Stimulated activated CD8-positive, alpha-beta memory T cell treated with anti-CD3 and anti-CD28 coated beads, Interleukin-15, amount 100 ng/mL, for 1 hour (primary cell): ENCODE results near the gene OSBPL6.
"Not testable (repeated sequence)": the region's sequence is repeated elsewhere in the genome, so short reads cannot be mapped to it uniquely, and the experiment has no call there.

Experiments
- DNase-seq: peaks from one replicate; pipeline ENCODE4 v3.0.0-alpha.2; 2020; ENCODE audit warnings: low read depth

Gene OSBPL6

DNA sequence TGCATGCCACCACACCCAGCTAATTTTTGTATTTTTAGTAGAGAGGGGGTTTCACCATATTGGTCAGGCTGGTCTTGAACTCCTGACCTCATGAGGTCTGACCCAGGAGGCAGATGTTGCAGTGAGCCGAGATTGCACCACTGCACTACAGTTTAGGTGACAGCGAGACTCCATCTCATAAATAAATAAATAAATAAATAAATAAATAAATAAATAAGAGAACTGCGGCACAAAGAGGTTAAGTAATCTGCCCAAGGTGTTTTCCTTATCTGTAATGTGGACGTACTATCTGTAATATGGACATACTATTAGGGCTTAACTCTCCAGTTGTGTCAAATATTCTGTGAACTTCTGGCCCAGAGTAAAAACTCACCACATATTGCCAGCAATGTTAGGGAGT is 4.1 kb downstream of the OSBPL6 start:
- DNase-seq: not testable (repeated sequence)

- no peak for DNase-seq
Observed at GRCh38 chr2:178199334-178199733, 5.0 kb downstream of the OSBPL6 start.

- no peak for DNase-seq
Observed at GRCh38 chr2:178200331-178200730, 6.0 kb downstream of the OSBPL6 start.

GRCh38 chr2:178202927-178203326 is 8.6 kb downstream of the OSBPL6 start:
- DNase-seq: no peak

GRCh38 chr2:178204977-178205376 is 10.7 kb downstream of the OSBPL6 start:
- DNase-seq: no peak

DNA sequence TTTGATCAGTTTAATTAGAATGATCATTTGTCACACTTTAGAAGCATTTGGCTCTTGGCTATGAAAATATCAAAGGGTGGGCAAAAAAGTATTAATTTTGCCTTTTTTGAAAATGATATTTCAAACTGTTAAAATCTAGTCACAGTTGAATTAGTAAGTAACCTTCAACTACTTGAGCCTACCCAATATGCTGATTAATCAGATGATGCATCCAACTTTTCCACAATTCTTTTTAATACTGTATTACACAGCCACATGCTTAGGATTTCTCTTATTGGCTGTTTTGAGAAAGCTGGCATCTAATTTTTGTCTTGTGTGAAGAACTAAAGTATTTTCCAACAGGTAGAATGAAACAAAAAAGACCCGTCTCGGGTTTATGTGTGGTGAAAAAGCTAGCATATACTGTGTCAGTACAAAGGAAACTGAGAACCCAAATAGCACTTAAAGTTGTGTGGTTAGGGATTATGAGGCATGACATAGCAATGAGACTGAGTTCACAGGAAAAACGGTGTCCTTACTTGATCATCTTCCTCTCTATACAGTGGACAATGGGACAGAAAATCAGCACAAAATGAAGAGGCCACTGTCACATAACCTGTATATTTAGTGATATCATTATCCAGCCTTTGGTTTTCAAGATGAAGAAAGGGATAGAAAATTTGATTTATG is 11.7 kb downstream of the OSBPL6 start:
- DNase-seq: no peak

- no peak for DNase-seq
Observed at GRCh38 chr2:178208336-178208735, 14.0 kb downstream of the OSBPL6 start.

- DNase-seq: no peak
Observed at GRCh38 chr2:178208817-178209216, 14.5 kb downstream of the OSBPL6 start.

DNA sequence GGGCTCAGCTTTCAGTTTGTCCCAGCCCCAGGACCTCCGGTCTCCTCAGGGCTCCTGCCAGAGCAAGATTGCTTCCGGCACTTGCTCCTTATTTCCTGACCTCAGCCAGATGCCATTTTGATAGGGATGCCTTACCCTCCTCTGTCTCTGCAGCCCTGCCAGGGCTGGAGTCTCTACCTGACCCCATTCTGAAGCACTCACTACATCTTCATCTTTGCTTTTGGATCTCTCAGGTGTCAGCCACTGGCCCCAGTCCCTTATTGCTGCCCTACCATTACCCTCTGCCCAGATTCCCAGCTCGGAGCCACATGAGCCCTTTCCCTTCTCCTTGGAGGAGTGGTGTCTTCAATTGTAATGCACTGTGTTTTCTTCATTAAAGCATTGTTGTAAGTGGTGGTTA is 17.1 kb downstream of the OSBPL6 start:
- no peak for DNase-seq

DNA sequence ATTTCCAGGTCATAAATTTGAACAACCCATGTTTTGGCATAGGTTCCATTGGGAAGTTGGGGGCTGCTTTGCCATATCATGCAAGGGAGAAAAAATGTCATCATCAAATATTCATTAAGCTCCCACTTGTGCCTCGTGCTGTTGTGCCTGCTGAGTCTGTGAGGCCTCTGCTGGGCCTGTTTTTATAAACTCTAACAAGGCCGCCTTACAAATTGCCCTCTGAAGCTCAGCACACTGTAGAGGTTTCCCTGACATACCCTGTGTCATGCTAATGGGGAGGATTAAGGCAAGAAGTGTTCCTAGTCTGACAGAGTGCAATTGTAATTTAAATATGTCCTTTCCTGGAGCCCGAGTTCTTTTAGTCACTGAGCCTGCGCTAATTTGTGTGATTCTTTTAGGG is 17.6 kb downstream of the OSBPL6 start:
- DNase-seq: no peak

DNA sequence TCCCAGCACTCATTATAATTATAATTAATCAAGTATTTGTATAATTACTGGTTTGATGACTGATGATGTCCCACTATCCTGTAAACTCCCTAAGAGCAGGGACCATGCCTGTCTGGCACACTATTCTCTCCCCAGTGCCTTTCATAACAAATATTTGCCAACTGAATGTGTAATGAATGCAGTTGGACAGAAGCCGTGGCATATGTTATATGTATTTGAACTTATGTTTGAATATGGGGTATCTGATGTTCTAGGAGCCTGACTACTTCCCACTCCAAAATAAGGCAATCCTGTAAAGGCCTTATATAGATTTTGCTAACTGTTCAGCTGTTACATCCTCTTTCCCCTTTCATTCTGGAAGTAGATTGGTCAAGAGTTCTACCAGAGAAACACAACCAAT is 19.7 kb downstream of the OSBPL6 start:
- DNase-seq: no peak

- DNase-seq: no peak
Observed at GRCh38 chr2:178219247-178219646, 24.9 kb downstream of the OSBPL6 start.

DNA sequence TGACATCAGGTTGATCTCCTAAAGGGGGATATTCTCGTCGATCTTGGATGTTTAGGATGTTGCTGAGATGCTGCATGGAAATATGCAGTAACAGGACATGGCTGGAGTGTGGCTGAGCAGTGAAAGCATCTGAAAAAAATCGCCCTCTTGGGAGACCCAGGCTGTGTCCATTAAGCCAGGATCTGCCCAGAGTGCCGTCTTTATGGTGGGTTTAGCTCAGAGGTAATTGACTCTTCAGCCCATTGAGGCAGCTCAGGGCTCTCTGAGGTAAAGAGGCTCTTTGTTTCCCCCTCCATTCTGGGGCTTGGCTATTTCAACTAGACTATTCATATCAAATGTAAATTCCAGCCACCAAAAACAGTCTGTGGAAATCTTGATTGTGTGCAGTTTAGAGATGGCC is 26.5 kb downstream of the OSBPL6 start:
- no peak for DNase-seq

DNA sequence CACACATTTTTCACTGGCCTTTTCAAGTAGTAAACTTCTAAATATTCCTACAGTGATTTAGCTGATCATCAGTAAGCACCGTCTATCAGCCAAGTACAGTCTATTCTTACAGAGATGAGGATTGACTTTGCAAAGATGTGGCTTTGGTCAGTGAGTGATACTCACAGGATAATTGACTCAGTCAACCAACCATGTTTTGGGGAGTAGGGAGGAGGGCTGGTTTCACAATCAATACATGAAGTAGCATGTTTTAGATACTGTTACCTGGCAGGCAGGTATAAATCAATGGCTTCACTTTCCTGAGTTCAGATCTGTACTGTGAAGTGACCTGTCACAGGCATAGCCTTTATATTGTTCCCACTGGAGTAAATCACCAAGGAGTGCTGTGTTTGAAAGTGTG is 27.2 kb downstream of the OSBPL6 start:
- no peak for DNase-seq

- DNase-seq: no peak
Observed at GRCh38 chr2:178223806-178224205, 29.5 kb downstream of the OSBPL6 start.

GRCh38 chr2:178225006-178225805 is 30.9 kb downstream of the OSBPL6 start:
- DNase-seq: no peak

DNA sequence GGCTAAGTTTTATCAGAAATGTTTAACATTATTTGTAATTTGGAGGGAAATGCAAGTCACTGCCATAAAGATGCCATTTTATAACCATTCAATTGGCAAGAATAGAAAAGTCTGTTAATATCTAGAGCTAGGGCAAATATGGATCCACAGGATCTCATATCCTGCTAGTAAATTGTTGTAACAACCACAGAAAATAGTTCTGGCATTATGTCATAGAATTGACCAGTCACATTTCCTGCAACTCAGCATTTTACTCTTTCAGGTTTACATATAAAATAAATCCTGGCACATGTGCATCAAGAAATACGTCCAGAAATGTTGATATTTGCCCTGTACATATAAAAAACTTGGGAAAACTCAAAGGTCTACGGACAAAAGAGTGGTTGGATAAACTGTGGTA is 32.9 kb downstream of the OSBPL6 start:
- DNase-seq: no peak

DNA sequence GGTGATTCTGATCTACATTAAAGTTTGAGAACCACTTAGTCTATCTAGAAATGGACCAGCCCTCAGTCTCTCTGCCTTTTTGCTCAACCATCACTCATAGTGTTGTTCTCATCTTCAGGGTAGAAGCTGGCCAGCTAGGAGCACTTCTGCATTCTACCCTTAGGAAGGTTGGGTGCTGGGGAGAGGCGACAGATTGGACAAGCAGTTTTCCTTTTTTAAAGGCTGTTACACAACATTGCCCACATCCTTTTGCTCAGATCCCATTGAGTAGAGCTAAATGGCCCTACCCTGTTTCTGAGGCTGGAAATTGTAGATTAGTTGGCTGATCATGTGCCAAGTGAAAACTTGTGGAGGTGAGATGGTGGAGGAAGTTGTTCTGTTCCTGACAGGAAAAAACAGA is 35.6 kb downstream of the OSBPL6 start:
- no peak for DNase-seq

GRCh38 chr2:178230396-178230795 is 36.1 kb downstream of the OSBPL6 start:
- DNase-seq: no peak

DNA sequence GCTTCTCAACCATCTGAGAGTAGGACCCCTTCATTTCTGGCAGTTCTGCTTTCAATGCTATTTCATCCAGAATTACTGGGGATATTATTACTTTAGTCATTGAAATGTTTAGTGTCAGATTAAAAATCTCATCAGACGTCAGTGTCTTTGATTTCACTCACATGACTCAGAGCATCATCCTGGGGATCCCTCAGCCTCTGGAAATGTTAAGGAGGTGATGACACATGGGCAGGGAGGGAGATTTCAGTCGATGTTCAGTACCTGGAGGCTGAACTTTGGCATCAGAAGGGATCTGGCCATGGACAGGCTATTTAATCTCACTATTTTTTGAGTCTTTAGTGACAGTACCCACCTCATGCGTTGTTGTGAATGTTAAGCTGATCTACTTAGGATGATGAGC is 39.1 kb downstream of the OSBPL6 start:
- DNase-seq: no peak

DNA sequence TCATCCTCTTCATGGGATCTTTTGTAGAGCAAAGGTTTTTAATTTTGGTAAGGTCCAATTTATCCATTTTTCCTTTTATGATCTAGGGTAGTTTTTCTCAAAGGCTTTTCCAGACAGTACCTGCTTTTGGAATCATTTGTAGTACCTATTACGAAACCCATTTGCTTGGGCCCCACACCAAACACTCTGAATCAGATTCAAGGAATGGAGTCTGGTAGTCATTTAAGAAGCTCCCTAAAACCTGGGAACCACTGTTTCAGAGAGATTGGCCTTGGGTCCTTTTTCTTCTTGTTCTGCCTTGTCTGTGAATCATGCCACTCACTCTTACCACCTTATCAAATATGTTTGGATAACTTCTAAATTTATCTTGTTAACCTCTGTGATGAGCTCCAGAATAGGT is 40.3 kb downstream of the OSBPL6 start:
- no peak for DNase-seq

- no peak for DNase-seq
Observed at GRCh38 chr2:178237488-178238153, 43.3 kb downstream of the OSBPL6 start.

- DNase-seq: no peak
Observed at GRCh38 chr2:178238154-178238521, 43.8 kb downstream of the OSBPL6 start.
